Epithelial cell of alveolus of lung (primary cell): ENCODE results near the gene TBC1D30. TPM values are rescaled to one million over a fixed set of nuclear protein-coding genes. Genes with fewer than 3 reads are reported as not detected.

Source experiments
- total RNA-seq: library from RNA; depleted of rRNA; stranded (reverse); fragments of >200 nt; gene quantifications from 2 replicates; pipeline ENCODE4 v1.2.1, GENCODE V29; 2015

The TBC1D30 gene
- 0.16 and 0.39 TPM in 2 replicates for total RNA-seq

GRCh38 chr12:64824500-64825142 lies at the start of gene TBC1D30:
Gene TBC1D30 (plus strand): TSS chr12:64824647. CDS start chr12:64824880, 233 bp downstream.

Other genes starting within 250 kb of the TBC1D30 start
- gene RASSF3, start 214.2 kb upstream of the TBC1D30 start, total RNA-seq, result 15.3 and 19.1 TPM in 2 replicates
- 98.6 and 110 TPM in 2 replicates for gene GNS, start 65.2 kb upstream of the TBC1D30 start, total RNA-seq